NCI-H146 treated with DMSO at 0.1 percent for 48 hours (cell line): ENCODE measurements around the gene KCNG2.

ENCODE experiments used
- DNase-seq: peaks from one replicate; lab custom pipeline; 2025; ENCODE audit not compliant: unreplicated experiment; lab: John Stamatoyannopoulos, UW

Gene KCNG2

GRCh38 chr18:79784965-79785770 is 12.6 kb upstream of the KCNG2 start:
- peak; percentile 41 for DNase-seq

- no peak for DNase-seq
Observed at GRCh38 chr18:79785831-79786230, 11.9 kb upstream of the KCNG2 start.

- DNase-seq = no peak
Observed at GRCh38 chr18:79786304-79786703, 11.4 kb upstream of the KCNG2 start.

GRCh38 chr18:79786786-79787526 is 10.8 kb upstream of the KCNG2 start:
- DNase-seq = no peak

- DNase-seq = no peak
Observed at GRCh38 chr18:79787527-79787864, 10.2 kb upstream of the KCNG2 start.

- DNase-seq = no peak
Observed at GRCh38 chr18:79787865-79788733, 9.6 kb upstream of the KCNG2 start.

GRCh38 chr18:79788734-79789085 is 9.0 kb upstream of the KCNG2 start:
- DNase-seq = no peak

- DNase-seq = no peak
Observed at GRCh38 chr18:79789091-79789891, 8.4 kb upstream of the KCNG2 start.

GRCh38 chr18:79789901-79790890 is 7.5 kb upstream of the KCNG2 start:
- DNase-seq = peak; percentile 69

GRCh38 chr18:79790996-79791972 is 6.5 kb upstream of the KCNG2 start:
- peak; percentile 34 for DNase-seq

GRCh38 chr18:79792096-79792987 is 5.4 kb upstream of the KCNG2 start:
- DNase-seq = no peak

GRCh38 chr18:79792988-79793355 is 4.8 kb upstream of the KCNG2 start:
- DNase-seq = no peak

GRCh38 chr18:79794846-79795245 is 2.9 kb upstream of the KCNG2 start:
- no peak for DNase-seq

- no peak for DNase-seq
Observed at GRCh38 chr18:79795446-79795845, 2.3 kb upstream of the KCNG2 start.

- DNase-seq = no peak
Observed at GRCh38 chr18:79796016-79796415, 1.7 kb upstream of the KCNG2 start.

- DNase-seq = no peak
Observed at GRCh38 chr18:79796531-79797405, 970 bp upstream of the KCNG2 start.
